ENCODE measurements around the gene ZNF620. TPM values are rescaled to one million over a fixed set of nuclear protein-coding genes. Genes with fewer than 3 reads are reported as not detected.

Gene ZNF620
- total and polyA plus RNA-seq, 2 experiments from 2014 or later, result 14.1 to 18.0 TPM

- no peak overlapping the region for H3K27ac Mint-ChIP-seq
- H3F3A ChIP-seq (replicated peaks; ENCODE audit: low read depth), result 0 out of 2 replicates have a peak, but pooled peaks cover 2% of the 10 kb centered on the region
- H3K4me3 ChIP-seq, result no peak overlapping the region
- no peaks in the 10 kb centered on the region for H3K9me2 ChIP-seq (ENCODE audit: insufficient read depth)
- H3K27me3 ChIP-seq (ENCODE audit: insufficient read depth), result no peaks in the 10 kb centered on the region
- peaks cover 43% of the 10 kb centered on the region for H3K79me2 ChIP-seq (replicated peaks; ENCODE audit: insufficient read depth)
- H3K36me3 ChIP-seq (ENCODE audit: insufficient read depth), result peaks cover 13% of the 10 kb centered on the region; the same call in 1 of the 2 replicates
- H3K9me3 Mint-ChIP-seq, result no peaks in the 10 kb centered on the region
- H3K27me3 Mint-ChIP-seq (ENCODE audit: insufficient read depth, low read depth, poor library complexity), result peaks cover 5% of the 10 kb centered on the region
- peaks cover 9% of the 10 kb centered on the region for H3K4me1 ChIP-seq (ENCODE audit: insufficient read depth)
- ATAC-seq, result no peak
- no peak for DNase-seq (ENCODE audit: low spot score)
- TF ChIP-seq NANOG (IDR thresholded peaks at IDR 0.05; ENCODE audit: borderline replicate concordance) (no peak), STAT1 (IDR thresholded peaks at IDR 0.05; ENCODE audit: unreplicated experiment) (no peak), POLR2AphosphoS5 (IDR thresholded peaks at IDR 0.05; ENCODE audit: low read depth) (no peak), ZNF114 (CRISPR knock-in tag; IDR thresholded peaks at IDR 0.05) (no peak), ETS1 (IDR thresholded peaks at IDR 0.05) (no peak), CTCF (conservative IDR thresholded peaks at IDR 0.05; ENCODE audit: low read depth in 2 of 2) (no peak), REST (IDR thresholded peaks at IDR 0.05; ENCODE audit: unreplicated experiment) (no peak)
- H3K27ac ChIP-seq (ENCODE audit: low read depth), result no peak overlapping the region
- peaks cover 75% of the 10 kb centered on the region for H3K36me3 Mint-ChIP-seq (ENCODE audit: low read depth)
- H3K4me3 Mint-ChIP-seq, result no peak overlapping the region
- no peak overlapping the region for H2AFZ ChIP-seq
- no peak overlapping the region for H3K4me2 ChIP-seq
- H4K20me1 ChIP-seq (replicated peaks; ENCODE audit: insufficient read depth), result peaks cover 3% of the 10 kb centered on the region; the same call in 1 of the 2 replicates
- H3K4me1 Mint-ChIP-seq, result peaks cover 4% of the 10 kb centered on the region
Measured at GRCh38 chr3:40511031-40511718, 5.3 kb downstream of the ZNF620 start.

DNA sequence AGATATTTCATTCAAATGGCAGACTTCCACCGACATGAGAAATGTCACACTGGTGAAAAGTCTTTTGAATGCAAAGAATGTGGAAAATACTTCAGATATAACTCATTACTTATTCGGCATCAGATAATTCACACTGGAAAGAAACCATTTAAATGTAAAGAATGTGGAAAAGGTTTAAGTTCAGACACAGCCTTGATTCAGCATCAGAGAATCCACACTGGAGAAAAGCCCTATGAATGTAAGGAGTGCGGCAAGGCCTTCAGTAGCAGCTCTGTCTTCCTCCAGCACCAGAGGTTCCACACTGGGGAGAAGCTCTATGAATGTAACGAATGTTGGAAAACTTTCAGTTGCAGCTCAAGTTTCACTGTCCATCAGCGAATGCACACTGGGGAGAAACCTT, 10.4 kb downstream of the ZNF620 start:
- Histone ChIP-seq H3K4me1 (ENCODE audit: insufficient read depth) (no peaks in the 10 kb centered on the region), H3K4me3 (no peak overlapping the region), H3K9me2 (ENCODE audit: insufficient read depth) (no peaks in the 10 kb centered on the region), H3K4me2 (no peak overlapping the region), H4K20me1 (replicated peaks; ENCODE audit: insufficient read depth) (no peaks in the 10 kb centered on the region; the same call in 1 of the 2 replicates), H3K36me3 (ENCODE audit: insufficient read depth) (peaks cover 10% of the 10 kb centered on the region; the same call in 1 of the 2 replicates), H3K27me3 (ENCODE audit: insufficient read depth) (no peaks in the 10 kb centered on the region), H3K27ac (ENCODE audit: low read depth) (no peak overlapping the region), H2AFZ (no peak overlapping the region), H3F3A (replicated peaks; ENCODE audit: low read depth) (no peaks in the 10 kb centered on the region), H3K79me2 (replicated peaks; ENCODE audit: insufficient read depth) (peaks cover 7% of the 10 kb centered on the region; the same call in 1 of the 2 replicates)
- Mint-ChIP-seq H3K4me3 (no peak overlapping the region), H3K4me1 (no peaks in the 10 kb centered on the region), H3K27me3 (ENCODE audit: insufficient read depth, low read depth, poor library complexity) (peaks cover 5% of the 10 kb centered on the region), H3K9me3 (no peaks in the 10 kb centered on the region), H3K27ac (no peak overlapping the region; the same call in 1 of the 2 replicates), H3K36me3 (ENCODE audit: low read depth) (peaks cover 62% of the 10 kb centered on the region)
- ATAC-seq (no peak), DNase-seq (ENCODE audit: low spot score) (no peak)
- TF ChIP-seq CTCF (conservative IDR thresholded peaks at IDR 0.05; ENCODE audit: low read depth in 2 of 2), result no peak
- TF ChIP-seq EZH2 (IDR thresholded peaks at IDR 0.05; ENCODE audit: low read depth, unreplicated experiment), result no peak
- no peak for TF ChIP-seq NANOG (IDR thresholded peaks at IDR 0.05; ENCODE audit: borderline replicate concordance)
- TF ChIP-seq EZH2phosphoT487 (IDR thresholded peaks at IDR 0.05; ENCODE audit: unreplicated experiment), result no peak
- no peak for TF ChIP-seq POLR2AphosphoS5 (IDR thresholded peaks at IDR 0.05; ENCODE audit: low read depth)
- TF ChIP-seq STAT1 (IDR thresholded peaks at IDR 0.05; ENCODE audit: unreplicated experiment), result no peak

All from GM23338 (cell line).